Measurements from ENCODE around the gene HK1.

DNA sequence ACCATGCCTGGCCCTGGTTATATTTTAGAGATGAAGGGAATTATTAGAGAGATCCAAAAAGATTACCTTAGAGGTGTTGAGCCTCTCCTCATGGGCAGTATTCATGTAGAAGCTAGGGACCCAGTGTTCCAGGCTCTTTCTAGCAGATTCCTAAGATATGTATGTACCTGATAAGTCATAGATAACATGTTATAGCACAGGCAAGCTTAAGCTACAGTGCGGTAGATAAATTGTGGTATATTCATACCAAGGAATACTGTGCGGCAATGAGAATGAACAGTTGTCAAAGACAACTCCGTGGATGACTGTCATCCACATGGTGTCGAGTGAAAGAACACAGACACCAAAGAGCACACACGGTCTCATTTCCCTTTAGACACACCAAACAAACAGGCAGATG is 85.4 kb downstream of the HK1 start:
- no peak for TF ChIP-seq CTCF (IDR thresholded peaks at IDR 0.05; ENCODE audit: poor library complexity)
- no peak for TF ChIP-seq EZH2phosphoT487 (IDR thresholded peaks at IDR 0.05; ENCODE audit: low read depth, severe bottlenecking, unreplicated experiment)
- TF ChIP-seq EZH2 (IDR thresholded peaks at IDR 0.05; ENCODE audit: borderline replicate concordance): no peak

Data from hepatocyte (in vitro differentiated cells).